ENCODE data around the gene CYP27C1. TPM values are rescaled to one million over a fixed set of nuclear protein-coding genes. Genes with fewer than 3 reads are reported as not detected.
"Not testable (repeated sequence)": the region's sequence is repeated elsewhere in the genome, so short reads cannot be mapped to it uniquely, and the experiment has no call there.

CYP27C1 gene, protein sequence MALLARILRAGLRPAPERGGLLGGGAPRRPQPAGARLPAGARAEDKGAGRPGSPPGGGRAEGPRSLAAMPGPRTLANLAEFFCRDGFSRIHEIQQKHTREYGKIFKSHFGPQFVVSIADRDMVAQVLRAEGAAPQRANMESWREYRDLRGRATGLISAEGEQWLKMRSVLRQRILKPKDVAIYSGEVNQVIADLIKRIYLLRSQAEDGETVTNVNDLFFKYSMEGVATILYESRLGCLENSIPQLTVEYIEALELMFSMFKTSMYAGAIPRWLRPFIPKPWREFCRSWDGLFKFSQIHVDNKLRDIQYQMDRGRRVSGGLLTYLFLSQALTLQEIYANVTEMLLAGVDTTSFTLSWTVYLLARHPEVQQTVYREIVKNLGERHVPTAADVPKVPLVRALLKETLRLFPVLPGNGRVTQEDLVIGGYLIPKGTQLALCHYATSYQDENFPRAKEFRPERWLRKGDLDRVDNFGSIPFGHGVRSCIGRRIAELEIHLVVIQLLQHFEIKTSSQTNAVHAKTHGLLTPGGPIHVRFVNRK
- total RNA-seq: 2.4 TPM

DNA sequence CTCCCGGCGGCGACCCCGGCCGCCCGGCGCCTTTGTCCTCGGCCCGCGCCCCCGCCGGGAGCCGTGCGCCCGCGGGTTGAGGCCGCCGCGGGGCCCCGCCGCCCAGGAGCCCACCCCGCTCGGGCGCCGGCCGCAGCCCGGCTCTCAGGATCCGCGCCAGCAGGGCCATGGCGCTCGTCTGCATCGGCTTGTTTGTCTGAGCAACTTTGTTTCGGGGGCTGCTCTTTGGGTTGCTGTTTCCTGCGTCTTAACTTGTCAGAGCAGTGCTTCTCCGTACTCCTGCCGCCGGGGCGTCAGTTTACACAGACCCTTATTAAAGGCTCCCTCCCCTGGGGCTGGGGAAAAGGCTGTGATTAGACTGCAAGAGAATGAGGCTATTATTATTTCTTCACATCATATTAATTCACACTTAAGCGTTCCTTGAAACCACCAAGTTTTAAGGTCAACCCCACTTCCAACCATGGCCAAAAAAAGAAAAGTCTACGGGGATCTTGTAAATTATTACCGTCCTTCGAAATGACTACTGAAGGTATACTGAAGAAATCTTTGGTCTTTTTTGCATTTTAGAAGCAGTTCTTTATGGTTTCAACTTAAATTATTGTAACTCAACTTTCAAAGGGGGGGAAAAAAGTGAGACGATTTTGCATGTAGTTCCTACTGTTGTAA, at the start of gene CYP27C1:
TSS of gene CYP27C1 (minus strand) at position 198 of the 666 bp plus-strand sequence. CDS start at position 169, 29 bp downstream.
- FAIRE-seq (no peak), DNase-seq (ENCODE audit: low spot score in 2 of 2) (no peak)

DNA sequence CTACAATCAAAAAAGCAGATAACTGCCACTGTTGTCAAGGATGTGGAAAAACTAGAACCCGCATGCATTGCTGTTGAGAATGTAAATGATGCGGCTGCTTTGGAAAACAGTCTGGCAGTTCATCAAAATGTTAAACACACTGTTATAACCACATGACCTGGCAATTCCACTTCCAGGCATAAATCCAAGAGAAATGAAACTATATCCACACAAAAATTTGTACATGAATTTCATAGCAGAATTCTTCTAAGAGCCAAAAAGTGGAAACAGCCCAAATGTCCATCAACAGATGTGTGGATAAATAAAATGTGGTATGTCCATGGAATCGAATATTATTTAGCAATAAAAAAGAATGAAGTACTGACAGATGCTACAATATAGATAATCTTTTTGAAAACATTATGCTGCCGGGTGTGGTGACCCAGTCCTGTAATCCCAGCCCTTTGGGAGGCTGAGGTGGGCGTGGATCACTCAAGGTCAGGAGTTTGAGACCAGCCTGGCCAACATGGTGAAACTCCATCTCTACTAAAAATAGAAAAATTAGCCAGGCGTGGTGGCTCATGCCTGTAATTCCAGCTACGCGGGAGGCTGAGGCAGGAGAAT, 41.8 kb upstream of the CYP27C1 start:
- FAIRE-seq (no peak), DNase-seq (ENCODE audit: low spot score in 2 of 2) (no peak)

DNA sequence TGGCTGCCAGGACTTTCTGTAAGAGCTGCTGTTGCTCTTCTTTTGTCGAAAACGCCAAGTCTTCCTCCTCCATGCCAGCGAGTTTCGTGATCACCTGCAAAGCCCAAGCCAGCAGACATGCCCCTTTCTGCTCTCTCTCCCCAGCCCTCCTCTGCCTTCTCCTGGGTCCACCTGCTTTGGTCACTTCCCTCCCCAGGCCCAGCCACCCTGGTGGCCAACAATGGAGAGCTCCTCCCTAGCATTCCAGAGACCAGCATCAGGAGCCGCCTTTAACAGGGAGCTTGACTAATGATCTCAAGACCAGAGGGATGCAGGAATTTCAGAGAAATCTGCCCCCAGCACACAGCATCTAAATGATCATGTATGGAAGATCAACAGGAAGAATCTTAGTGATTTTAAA, 39.3 kb upstream of the CYP27C1 start:
- FAIRE-seq: no peak

DNA sequence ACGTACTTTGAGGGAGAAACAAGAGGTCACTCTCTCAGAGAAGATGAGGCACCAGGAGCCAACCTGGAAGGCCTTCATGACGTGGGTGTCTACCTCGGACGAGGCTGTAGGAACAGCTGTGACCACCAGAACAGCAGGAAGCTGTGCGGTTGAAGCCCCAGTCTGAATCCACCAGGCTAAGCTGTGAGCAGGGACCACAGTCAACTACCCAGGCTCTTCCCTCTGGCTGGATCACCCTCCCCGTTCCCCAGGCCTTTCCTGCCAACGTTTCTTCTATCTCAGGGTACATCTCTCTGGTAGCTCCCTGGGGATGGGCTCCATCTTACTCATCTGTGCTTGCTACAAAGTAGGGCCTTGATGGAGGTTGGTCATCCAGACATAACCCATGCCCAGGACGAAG, 36.8 kb upstream of the CYP27C1 start:
- FAIRE-seq: no peak

More for the DNA sequence above, 39.3 kb upstream of the CYP27C1 start:
- DNase-seq (ENCODE audit: low spot score in 2 of 2): no peak

DNA sequence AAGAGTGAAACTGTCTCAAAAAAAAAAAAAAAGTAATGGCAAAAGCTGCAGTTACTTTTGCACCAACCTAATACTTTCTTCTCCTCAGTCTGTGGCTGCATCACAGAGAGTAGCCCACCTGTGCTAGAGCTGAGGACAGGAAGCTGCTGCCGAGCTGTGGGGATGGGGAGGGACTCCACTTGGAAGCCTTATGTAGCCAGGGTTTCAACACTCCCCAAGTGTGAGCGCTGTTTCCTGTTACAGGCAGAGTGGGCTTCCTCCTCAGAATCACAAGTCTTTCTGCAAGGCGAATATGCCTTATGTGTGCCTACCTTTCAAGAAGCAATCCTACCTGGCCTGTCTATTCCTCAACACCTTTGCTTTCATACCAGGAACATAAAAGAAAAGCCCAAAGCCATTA, 36.3 kb upstream of the CYP27C1 start:
- no peak for FAIRE-seq
- no peak for DNase-seq (ENCODE audit: low spot score in 2 of 2)

More for the DNA sequence above, 36.8 kb upstream of the CYP27C1 start:
- no peak for DNase-seq (ENCODE audit: low spot score in 2 of 2)

DNA sequence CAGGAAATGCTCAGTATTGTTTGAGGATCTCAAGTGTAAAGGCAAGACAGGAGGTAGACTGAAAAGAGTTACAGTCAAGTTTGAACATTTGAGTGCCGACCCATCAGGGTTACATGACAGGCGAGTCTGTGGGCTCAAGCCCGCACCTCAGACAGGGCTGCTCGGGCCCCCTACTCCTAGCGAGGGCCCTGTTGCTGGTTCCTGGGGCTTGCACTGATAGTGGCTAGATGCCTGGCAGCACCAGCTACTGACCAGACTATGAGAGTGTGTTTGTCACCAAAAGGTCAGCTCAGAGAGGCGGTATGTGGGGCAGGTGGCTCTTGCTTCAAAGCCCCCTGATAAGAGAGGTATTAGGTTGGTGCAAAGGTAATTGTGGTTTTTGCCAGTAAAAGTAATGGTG, 35.6 kb upstream of the CYP27C1 start:
- no peak for FAIRE-seq
- DNase-seq (ENCODE audit: low spot score in 2 of 2): no peak

DNA sequence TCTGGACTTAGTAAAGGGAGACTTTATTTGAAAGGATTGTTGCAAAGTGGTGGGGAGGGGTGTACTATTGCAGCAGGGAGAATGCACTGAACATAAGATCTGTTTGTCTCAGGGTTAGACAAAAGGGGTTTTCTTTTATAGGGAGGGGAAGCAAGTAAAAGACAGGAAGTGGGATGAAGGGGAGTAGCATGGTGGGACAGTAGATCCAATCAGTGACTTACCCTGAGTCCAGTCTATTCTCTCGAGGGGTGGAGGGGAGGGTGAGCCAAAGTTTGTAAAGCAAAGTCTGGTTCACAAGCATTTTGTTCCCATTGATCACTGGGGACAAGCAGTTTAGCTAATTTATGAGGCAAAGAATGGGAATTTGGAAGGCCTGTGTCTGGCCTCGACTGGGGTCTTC, 35.0 kb upstream of the CYP27C1 start:
- no peak for FAIRE-seq
- DNase-seq (ENCODE audit: low spot score in 2 of 2): no peak

DNA sequence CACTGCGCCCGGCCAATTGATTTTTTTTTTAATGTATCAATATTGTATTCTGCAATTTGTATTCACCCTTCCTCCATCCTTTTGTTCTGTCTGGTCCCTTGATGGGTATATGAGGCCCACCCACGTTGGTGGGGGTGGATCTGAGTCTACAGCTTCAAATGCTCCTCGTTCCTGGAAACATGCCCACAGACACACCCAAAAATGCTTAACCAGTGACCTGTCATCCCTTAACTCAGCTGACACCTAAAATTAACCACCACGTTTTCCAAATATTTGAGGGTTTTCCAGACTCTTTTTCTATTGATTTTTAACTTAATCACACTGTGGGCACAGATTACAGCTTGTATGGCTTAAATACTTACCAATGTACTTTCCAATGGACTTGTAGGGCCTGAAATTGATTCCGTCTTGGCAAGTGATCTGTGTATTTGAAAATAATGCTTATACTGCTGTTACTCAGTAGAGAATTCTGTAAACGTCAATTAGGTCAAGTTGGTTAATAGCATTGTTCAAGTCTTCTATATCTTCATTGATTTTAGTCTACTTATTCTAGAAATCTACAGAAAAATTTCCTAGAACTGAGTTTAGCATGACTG, 34.4 kb upstream of the CYP27C1 start:
- no peak for DNase-seq (ENCODE audit: low spot score in 2 of 2)
- no peak for FAIRE-seq

DNA sequence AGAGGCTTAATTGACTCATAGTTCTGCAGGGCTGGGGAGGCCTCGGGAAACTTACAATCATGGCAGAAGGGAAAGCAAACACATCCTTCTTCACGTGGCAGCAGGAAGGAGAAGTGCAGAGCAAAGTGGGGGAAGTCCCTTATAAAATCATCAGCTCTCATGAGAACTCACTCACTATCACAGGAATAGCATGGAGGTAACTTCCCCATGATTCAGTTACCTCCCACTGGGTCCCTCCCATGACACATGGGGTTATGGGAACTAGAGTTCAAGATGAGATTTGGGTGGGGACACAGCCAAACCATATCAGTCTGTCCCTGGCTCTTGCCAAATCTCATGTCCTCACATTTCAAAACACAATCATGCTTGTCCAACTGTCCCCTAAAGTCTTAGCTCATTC, 21.1 kb upstream of the CYP27C1 start:
- not testable (repeated sequence) for FAIRE-seq; DNase-seq (ENCODE audit: low spot score in 2 of 2)

DNA sequence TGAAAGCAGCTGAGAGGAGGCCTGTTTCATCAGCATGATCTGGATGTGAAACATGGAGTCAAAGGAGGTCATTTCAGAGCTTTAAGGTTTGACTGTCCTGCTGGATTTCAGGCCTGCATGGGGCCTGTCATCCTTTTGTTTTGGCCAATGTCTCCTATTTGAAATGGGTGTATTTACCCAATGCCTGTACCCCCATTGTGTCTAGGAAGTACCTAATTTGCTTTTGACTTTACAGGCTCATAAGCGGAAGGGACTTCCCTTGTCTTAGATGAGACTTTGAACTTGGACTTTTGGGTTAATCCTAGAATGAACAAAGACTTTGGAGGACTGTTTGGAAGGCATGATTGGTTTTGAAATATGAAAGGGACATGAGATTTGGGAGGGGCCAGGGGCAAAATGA, 19.3 kb upstream of the CYP27C1 start:
- DNase-seq (ENCODE audit: low spot score in 2 of 2): no peak
- FAIRE-seq: no peak

DNA sequence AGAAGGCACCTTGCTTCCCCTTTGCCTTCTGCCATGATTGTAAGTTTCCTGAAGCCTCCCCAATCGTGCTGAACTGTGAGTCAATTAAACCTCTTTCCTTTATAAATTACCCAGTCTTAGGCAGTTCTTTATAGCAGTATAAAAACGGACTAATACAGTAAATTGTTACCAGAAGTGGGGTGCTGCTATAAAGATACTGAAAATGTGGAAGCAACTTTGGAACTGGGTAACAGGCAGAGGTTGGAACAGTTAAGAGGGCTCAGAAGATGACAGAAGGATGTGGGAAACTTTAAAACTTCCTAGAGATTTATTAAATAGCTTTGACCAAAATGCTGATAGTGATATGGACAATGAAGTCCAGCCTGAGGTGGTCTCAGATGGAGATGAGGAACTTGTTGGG, 17.7 kb upstream of the CYP27C1 start:
- FAIRE-seq; DNase-seq (ENCODE audit: low spot score in 2 of 2): not testable (repeated sequence)

DNA sequence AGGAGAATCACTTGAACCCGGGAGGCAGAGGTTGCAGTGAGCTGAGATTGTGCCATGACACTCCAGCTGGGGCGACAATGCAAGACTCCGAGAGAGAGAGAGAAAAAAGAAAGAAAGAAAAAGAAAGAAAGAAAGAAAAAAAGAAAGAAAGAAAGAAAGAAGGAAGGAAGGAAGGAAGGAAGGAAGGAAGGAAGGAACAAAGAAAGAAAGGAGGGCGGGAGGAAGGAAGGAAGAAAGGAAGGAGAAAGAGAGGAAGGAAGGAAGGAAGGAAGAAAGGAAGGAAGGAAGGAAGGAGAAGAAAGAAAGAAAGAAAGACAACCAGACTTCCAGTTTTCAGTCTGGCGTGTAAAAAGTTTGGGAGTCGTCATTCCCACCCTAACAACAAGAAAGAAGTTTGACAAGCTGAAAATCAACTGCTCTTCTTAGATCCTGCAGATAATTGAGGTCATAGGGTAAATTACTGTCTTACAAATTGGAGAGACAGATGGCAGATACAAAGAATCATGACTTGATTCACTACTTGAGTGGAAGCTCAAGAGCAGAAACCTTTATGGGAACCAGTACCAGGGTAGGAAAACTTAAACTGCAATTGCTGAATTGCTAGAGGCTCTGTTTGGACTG, 15.1 kb upstream of the CYP27C1 start:
- FAIRE-seq: no peak
- no peak for DNase-seq (ENCODE audit: low spot score in 2 of 2)

DNA sequence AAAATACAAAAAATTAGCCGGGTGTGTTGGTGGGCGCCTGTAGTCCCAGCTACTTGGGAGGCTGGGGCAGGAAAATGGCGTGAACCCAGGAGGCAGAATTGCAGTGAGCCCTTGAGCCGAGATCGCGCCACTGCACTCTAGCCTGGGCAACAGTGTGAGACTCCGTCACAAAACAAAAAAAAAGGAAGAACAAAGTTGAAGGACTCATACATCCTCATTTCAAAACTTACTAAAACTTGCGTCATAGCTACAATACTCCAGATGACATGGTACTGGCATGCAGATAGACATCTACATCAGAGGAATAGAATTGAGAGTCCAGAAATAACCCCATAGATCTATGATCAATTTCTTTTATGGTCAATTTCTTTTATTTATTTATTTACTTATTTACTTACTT, 13.6 kb upstream of the CYP27C1 start:
- FAIRE-seq (no peak), DNase-seq (ENCODE audit: low spot score in 2 of 2) (no peak)

DNA sequence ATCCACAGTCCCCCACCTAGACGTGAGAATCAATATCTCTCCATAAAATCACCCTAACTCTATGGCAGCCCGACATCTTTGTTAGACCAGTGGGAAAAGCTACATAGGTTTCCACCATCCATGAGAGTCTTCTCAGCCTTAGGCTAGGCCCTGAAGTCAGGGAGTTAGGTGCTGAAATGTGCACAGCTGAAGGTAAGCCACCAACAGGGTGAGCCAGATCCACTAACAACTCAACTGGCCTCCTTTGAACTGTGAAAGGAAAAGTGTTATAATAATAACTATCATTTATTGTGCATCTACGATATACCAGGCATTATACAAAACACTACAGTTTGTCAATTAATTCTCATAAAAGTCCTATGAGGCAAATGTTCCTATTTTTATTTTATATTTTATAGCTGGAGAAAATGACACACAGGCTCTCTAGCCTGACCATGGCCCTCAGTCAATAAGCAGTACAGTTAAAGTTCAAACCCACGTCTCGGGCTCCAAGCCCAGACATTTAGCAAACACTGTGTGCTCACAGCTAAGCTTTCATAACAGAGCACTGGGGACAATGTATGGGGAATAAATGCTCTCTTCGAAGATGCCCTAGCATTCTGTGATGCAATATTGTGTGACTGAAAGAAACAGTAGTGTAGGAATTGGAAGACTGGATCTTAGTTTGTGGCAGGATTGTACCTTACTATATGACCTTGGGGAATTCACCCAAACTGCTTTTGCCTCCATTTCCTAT, 11.2 kb upstream of the CYP27C1 start:
- DNase-seq (ENCODE audit: low spot score in 2 of 2) (no peak), FAIRE-seq (no peak)

DNA sequence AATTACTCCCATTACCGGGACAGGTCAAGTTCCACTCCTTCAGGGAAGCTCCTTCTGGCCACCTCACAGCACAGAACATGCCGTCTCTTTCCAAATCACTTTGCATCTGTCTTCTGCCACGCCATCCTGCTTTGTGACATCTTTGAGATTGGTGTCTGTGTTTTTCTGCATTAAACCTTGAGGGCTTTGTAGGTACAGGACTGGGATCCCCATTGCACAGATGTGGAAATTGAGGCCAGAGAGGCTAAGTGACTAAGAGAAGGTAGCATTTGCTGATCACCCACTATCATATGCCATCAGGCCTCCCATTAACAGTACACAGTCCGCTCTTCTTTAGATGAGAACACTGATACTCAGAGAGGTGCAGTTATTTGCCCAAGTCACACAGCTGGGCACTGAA, 9.5 kb upstream of the CYP27C1 start:
- DNase-seq (ENCODE audit: low spot score in 2 of 2): no peak
- no peak for FAIRE-seq

DNA sequence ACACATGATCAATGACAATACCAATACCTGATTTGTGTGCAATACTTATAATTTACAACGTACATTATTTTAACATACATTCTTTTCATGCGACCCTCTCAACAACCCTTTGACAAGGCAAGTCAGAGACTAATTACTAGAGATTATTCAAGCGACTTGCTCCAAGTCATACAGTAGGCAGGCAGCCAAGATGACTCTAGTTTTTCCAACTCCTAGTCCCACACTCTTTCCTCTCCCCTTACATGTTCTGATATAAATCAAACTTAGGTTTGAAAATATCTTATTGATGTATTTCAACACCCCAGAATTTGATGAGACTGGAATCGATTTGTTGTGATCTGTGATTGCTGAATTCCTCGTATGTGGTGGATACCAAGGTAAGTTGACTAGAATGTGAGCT, 8.0 kb upstream of the CYP27C1 start:
- FAIRE-seq: no peak
- no peak for DNase-seq (ENCODE audit: low spot score in 2 of 2)

DNA sequence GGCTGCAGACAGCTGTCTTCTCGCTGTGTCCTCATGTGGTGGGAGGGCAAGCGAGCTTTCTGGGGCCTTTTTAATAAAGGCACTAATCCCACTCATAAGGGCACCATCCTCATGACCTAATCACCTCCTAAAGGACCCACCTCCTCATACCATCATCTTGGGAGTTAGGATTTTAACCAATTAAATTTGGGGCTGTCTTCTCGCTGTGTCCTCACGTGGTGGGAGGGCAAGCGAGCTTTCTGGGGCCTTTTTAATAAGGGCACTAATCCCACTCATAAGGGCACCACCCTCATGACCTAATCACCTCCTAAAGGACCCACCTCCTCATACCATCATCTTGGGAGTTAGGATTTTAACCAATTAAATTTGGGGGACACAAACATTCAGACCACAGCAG, 7.2 kb upstream of the CYP27C1 start:
- not testable (repeated sequence) for FAIRE-seq; DNase-seq (ENCODE audit: low spot score in 2 of 2)

DNA sequence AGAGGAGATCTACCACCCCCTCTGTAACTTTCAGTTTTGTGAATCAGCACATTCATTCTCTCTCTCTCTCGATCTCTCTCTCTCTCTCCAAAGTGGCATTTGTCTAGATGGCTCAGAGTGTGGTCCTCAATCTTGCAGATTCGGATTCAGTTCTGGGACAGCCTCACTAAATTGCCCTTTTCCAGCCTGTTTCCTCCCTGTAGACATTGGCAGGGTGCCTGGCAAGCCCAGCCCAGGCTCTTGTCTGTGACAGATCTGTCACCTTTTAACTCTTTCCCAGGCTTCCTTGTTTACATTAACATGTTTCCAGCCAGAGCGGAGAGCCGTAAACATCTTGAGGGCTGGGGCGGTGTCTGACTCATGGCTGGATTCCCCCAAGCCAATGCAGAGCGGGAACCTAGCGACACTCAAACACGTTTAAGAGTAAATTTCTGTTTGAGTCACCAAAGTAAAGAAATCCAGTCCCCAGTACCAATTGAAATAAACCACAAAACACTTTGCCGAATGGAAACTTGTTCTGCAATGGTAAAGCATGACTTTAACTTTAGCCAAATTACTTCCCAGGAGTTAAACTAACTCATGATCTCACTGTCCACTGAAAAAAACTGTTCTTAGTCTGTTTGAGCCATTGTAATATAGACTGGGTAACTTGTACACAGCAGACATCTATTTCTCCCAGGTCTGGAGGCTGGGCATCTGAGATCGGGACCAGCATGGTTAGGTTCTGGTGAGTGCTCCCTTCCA, 6.6 kb upstream of the CYP27C1 start:
- DNase-seq (ENCODE audit: low spot score in 2 of 2) (no peak), FAIRE-seq (no peak)

DNA sequence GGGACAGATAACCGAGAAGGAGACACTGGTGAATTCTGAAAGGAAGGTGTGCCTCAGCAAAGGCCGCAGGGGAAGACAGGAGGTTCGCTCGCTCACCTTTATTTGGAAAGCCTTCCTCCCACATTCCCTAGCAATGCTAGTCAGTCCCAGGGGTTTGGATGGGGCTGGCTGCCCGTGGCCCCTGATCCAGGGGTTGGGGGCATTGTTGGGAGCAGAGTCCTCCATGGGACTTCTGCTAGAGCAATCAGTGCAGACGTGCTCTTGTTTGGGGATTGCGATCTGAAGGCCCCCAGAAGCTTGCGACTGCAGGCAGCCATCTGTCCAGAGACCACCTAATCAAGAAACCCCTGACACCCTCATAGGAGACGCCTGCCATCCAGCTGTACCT, 6.0 kb upstream of the CYP27C1 start:
- no peak for DNase-seq (ENCODE audit: low spot score in 2 of 2)
- FAIRE-seq: no peak

Measured in frontal cortex (tissue), 4 donors.